Esophagus squamous epithelium (tissue), 4 donors: ENCODE results near the gene PPIP5K1.
"Not testable (repeated sequence)": the region's sequence is repeated elsewhere in the genome, so short reads cannot be mapped to it uniquely, and the experiment has no call there.

Experiments used
- CTCF ChIP-seq, 6 experiments: fragments of 450-650 bp in 4 of 6; fragments of 200-600 bp in 2 of 6; sonication (generic) in 2 of 6; IDR thresholded peaks; one replicate each; pipeline ENCODE4 v1.5.1; 2016 to 2019; ENCODE audit warnings: antibody characterized with exemption in 6 of 6, mild to moderate bottlenecking in 4 of 6, moderate library complexity in 4 of 6
- POLR2A ChIP-seq, 4 donors: fragments of 450-650 bp; IDR thresholded peaks; one replicate each; pipeline ENCODE4 v1.6.1; 2017; ENCODE audit warnings: antibody characterized with exemption in 4 of 4, mild to moderate bottlenecking in 4 of 4, moderate library complexity in 3 of 4

- not testable (repeated sequence) for TF ChIP-seq CTCF, POLR2A (IDR thresholded peaks at IDR 0.05)
Observed at GRCh38 chr15:43599131-43599530, 9.1 kb upstream of the PPIP5K1 start.
